Measurements from ENCODE around the gene SEC14L5.

Gene SEC14L5

GRCh38 chr16:5064915-5065314 lies 106.8 kb downstream of the SEC14L5 start:
- no peak overlapping the region for H3K4me3 ChIP-seq (ENCODE audit: low read length)
- no peak overlapping the region for H3K9ac ChIP-seq (ENCODE audit: low read depth, low read length)
- H3K27me3 ChIP-seq (ENCODE audit: insufficient read depth, low read length): no peaks in the 10 kb centered on the region
- H3K9me3 ChIP-seq (ENCODE audit: insufficient read depth, low read depth, low read length): no peaks in the 10 kb centered on the region
- peaks cover 6% of the 10 kb centered on the region for H3K4me1 ChIP-seq (ENCODE audit: insufficient read depth, low read length)
- WGBS: 95% methylated on average over 7 of the region's 7 CpGs
- no peak overlapping the region for H3K27ac ChIP-seq (ENCODE audit: low read depth, low read length)
- H3K36me3 ChIP-seq (ENCODE audit: insufficient read depth, low read length): no peaks in the 10 kb centered on the region

- Histone ChIP-seq H3K9ac (ENCODE audit: low read depth, low read length) (no peak overlapping the region), H3K9me3 (ENCODE audit: insufficient read depth, low read depth, low read length) (no peaks in the 10 kb centered on the region), H3K4me1 (ENCODE audit: insufficient read depth, low read length) (peaks cover 2% of the 10 kb centered on the region; the same call in 1 of the 2 replicates), H3K27me3 (ENCODE audit: insufficient read depth, low read length) (no peaks in the 10 kb centered on the region), H3K4me3 (ENCODE audit: low read length) (no peak overlapping the region), H3K36me3 (ENCODE audit: insufficient read depth, low read length) (no peaks in the 10 kb centered on the region), H3K27ac (ENCODE audit: low read depth, low read length) (no peak overlapping the region)
- WGBS: 90% methylated on average over 7 of the region's 8 CpGs
Measured at GRCh38 chr16:5065326-5065725, 107.2 kb downstream of the SEC14L5 start.

GRCh38 chr16:5065813-5066212 lies 107.7 kb downstream of the SEC14L5 start, which contains the start of gene C16orf89:
C16orf89 (minus strand) TSS chr16:5065956; CDS start chr16:5065908, 48 bp downstream.
- Histone ChIP-seq H3K9ac (ENCODE audit: low read depth, low read length) (no peak within 1 kb of the TSS), H3K27me3 (ENCODE audit: insufficient read depth, low read length) (no peaks in the 10 kb centered on the region), H3K9me3 (ENCODE audit: insufficient read depth, low read depth, low read length) (no peaks in the 10 kb centered on the region), H3K4me3 (ENCODE audit: low read length) (no peak within 1 kb of the TSS), H3K4me1 (ENCODE audit: insufficient read depth, low read length) (no peaks in the 10 kb centered on the region; the same call in 1 of the 2 replicates), H3K36me3 (ENCODE audit: insufficient read depth, low read length) (no peaks in the 10 kb centered on the region), H3K27ac (ENCODE audit: low read depth, low read length) (no peak within 1 kb of the TSS)
- WGBS: 88% methylated on average over 10 of the region's 10 CpGs

- Histone ChIP-seq H3K9ac (ENCODE audit: low read depth, low read length) (no peak overlapping the region), H3K27ac (ENCODE audit: low read depth, low read length) (no peak overlapping the region), H3K9me3 (ENCODE audit: insufficient read depth, low read depth, low read length) (no peaks in the 10 kb centered on the region), H3K27me3 (ENCODE audit: insufficient read depth, low read length) (no peaks in the 10 kb centered on the region), H3K4me3 (ENCODE audit: low read length) (no peak overlapping the region), H3K36me3 (ENCODE audit: insufficient read depth, low read length) (no peaks in the 10 kb centered on the region), H3K4me1 (ENCODE audit: insufficient read depth, low read length) (no peaks in the 10 kb centered on the region; the same call in 1 of the 2 replicates)
- WGBS: 90% methylated on average over 5 of the region's 6 CpGs
Measured at GRCh38 chr16:5066511-5066910, 108.4 kb downstream of the SEC14L5 start.

Data from HUES64 (cell line).